Natural killer cell (primary cell): ENCODE measurements around the gene IGSF3. TPM values are rescaled to one million over a fixed set of nuclear protein-coding genes. Genes with fewer than 3 reads are reported as not detected.

Source experiments
- ATAC-seq, 3 donors: fragments of 150-1000 bp in 2 of 3; fragments of 200-7000 bp in 1 of 3; cut with Tn5 transposase; 1 replicate in 1 of 3; 2 replicates in 2 of 3; pipeline ENCODE4 v1.10.0; 2021; ENCODE audit warnings: mild to moderate bottlenecking in 2 of 3, moderate library complexity in 2 of 3
- DNase-seq, 2 donors: peaks; one replicate each; pipeline versions ENCODE4 v3.0.0 to v3.0.0-alpha.2; 2013 to 2021; ENCODE audit warnings: mixed read lengths in 1 of 2
- H3K27ac ChIP-seq: one replicate; pipeline ENCODE4 v1.5.1; 2013; ENCODE audit warnings: mild to moderate bottlenecking, low read length
- H3K27me3 ChIP-seq: one replicate; pipeline ENCODE4 v1.6.1; 2013; ENCODE audit warnings: low read length; ENCODE audit not compliant: control insufficient read depth, insufficient read depth
- H3K36me3 ChIP-seq: one replicate; pipeline ENCODE4 v1.6.1; 2013; ENCODE audit warnings: low read length; ENCODE audit not compliant: control insufficient read depth, insufficient read depth
- H3K4me1 ChIP-seq: one replicate; pipeline ENCODE4 v1.6.1; 2013; ENCODE audit warnings: low read length; ENCODE audit not compliant: control insufficient read depth, insufficient read depth
- H3K4me3 ChIP-seq: one replicate; pipeline ENCODE4 v1.5.1; 2013; ENCODE audit warnings: low read length
- H3K9me3 ChIP-seq: one replicate; pipeline ENCODE4 v1.6.1; 2013; ENCODE audit warnings: low read length; ENCODE audit not compliant: control insufficient read depth, insufficient read depth
- H3K27ac Mint-ChIP-seq, 2 donors: one replicate each; pipeline ENCODE4 v1.8.0; 2022; ENCODE audit warnings: mild to moderate bottlenecking in 2 of 2, mixed read lengths in 2 of 2, moderate library complexity in 1 of 2
- H3K27me3 Mint-ChIP-seq, 2 donors: one replicate each; pipeline ENCODE4 v1.8.0; 2022; ENCODE audit warnings: low read depth in 2 of 2, mixed read lengths in 2 of 2
- H3K36me3 Mint-ChIP-seq: one replicate; pipeline ENCODE4 v1.8.0; 2022; ENCODE audit warnings: mixed read lengths
- H3K4me1 Mint-ChIP-seq, 2 donors: one replicate each; pipeline ENCODE4 v1.8.0; 2022; ENCODE audit warnings: mixed read lengths in 2 of 2
- H3K4me3 Mint-ChIP-seq: one replicate; pipeline ENCODE4 v1.8.0; 2022; ENCODE audit warnings: mild to moderate bottlenecking, moderate library complexity, mixed read lengths
- H3K9me3 Mint-ChIP-seq, 2 donors: one replicate each; pipeline ENCODE4 v1.8.0; 2022; ENCODE audit warnings: mixed read lengths in 2 of 2
- WGBS: methylation state at CpG from one replicate; pipeline ENCODE4 v1.1.7; 2013; ENCODE audit warnings: missing lambda C conversion rate; ENCODE audit not compliant: insufficient coverage; 5-methylcytosine and 5-hydroxymethylcytosine counted together
- intact Hi-C: fragments of 100-400 bp; cut with micrococcal nuclease; formaldehyde crosslinking; loops from one replicate; pipeline ENCODE4 v1.14.2; 2022
- total RNA-seq, 4 donors: library from RNA; stranded (reverse); fragments of 120-200 nt in 1 of 4; gene quantifications; one replicate each; pipeline versions ENCODE4 v1.2.3 to v1.2.4, GENCODE V29; 2013 to 2022
- TF ChIP-seq, protein P1 (sequence below): fragments of 200-600 bp; IDR thresholded peaks from one replicate; pipeline ENCODE4 v1.8.0; 2022; ENCODE audit warnings: antibody characterized with exemption

IGSF3 gene
- total RNA-seq, 3 donors from 2014 or later (not counting 1 experiment from before 2014, with no cell fraction given), result 0.05 to 0.14 TPM; not detected in 1

DNA sequence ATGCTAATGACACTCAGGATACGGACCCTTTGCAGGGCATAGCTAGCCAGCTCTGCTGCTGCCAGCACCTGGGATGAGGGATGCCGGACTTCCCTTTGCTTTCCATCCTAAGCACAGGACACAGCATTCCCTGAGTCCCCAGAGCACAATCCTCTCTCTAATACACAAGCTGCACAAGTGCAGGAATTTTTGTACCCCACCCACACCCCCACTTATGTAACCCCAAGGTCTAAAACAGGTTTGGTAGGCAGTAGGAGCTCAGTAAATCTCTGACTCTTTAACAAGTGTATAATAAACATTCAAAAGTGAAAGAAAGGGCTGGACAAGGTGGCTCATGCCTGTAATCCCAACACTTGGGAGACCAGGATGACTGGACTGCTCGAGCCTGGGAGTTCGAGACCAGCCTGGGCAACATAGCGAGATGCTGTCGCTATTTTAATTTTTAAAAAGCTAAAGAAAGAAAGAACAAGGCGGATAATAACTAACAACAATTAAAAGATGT, 42.2 kb upstream of the IGSF3 start:
- Mint-ChIP-seq H3K27me3 (peaks cover 9 to 35% of the 10 kb centered on the region in 2 donors), H3K27ac (no peak overlapping the region), H3K4me1 (no peaks in the 10 kb centered on the region), H3K4me3 (no peak overlapping the region), H3K36me3 (no peaks in the 10 kb centered on the region), H3K9me3 (no peaks in the 10 kb centered on the region)
- H3K27me3 ChIP-seq, result no peaks in the 10 kb centered on the region
- H3K9me3 ChIP-seq, result no peaks in the 10 kb centered on the region
- 92% methylated on average over 7 of the region's 7 CpGs for WGBS
- DNase-seq (no peak), ATAC-seq (no peak)
- peaks cover 2% of the 10 kb centered on the region for H3K4me1 ChIP-seq
- TF ChIP-seq, protein P1, sequence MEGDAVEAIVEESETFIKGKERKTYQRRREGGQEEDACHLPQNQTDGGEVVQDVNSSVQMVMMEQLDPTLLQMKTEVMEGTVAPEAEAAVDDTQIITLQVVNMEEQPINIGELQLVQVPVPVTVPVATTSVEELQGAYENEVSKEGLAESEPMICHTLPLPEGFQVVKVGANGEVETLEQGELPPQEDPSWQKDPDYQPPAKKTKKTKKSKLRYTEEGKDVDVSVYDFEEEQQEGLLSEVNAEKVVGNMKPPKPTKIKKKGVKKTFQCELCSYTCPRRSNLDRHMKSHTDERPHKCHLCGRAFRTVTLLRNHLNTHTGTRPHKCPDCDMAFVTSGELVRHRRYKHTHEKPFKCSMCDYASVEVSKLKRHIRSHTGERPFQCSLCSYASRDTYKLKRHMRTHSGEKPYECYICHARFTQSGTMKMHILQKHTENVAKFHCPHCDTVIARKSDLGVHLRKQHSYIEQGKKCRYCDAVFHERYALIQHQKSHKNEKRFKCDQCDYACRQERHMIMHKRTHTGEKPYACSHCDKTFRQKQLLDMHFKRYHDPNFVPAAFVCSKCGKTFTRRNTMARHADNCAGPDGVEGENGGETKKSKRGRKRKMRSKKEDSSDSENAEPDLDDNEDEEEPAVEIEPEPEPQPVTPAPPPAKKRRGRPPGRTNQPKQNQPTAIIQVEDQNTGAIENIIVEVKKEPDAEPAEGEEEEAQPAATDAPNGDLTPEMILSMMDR, result no peak
- H3K27ac ChIP-seq, result no peak overlapping the region
- no peak overlapping the region for H3K4me3 ChIP-seq
- intact Hi-C loops, result no loop called here
- H3K36me3 ChIP-seq, result no peaks in the 10 kb centered on the region

DNA sequence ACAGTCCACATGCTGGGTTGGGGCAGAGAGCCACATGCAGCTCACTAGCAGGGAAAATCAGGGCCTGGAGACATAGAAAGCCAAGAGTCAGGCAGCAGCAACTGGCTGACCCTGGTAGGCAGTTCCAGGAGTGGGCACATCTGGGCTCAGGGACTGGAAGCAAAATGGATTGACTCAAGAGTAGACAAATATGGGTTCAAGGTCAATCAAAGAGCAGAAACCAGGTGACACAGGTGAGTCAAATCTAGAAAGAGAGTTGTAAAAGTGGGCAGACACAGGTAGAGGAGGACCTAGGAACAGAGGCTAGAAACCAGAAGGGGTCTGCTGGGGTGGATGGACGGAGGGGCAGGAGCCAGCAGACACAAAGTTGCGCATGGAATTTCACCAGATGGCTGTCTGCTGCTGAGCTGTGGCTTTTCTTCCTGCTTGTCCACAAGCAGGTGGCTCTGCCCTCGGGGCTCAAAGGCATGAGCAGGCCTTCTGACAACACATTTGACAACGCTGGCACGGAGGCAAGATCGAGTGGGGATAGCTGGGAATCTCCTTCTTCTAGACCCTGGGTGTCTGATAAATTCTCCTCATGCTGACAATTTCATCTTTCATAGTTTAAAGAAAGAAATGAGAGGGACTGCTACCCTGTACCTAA, 40.8 kb upstream of the IGSF3 start:
- Mint-ChIP-seq H3K4me3 (no peak overlapping the region), H3K36me3 (no peaks in the 10 kb centered on the region), H3K27me3 (peaks cover 13 to 40% of the 10 kb centered on the region in 2 donors), H3K9me3 (no peaks in the 10 kb centered on the region), H3K27ac (no peak overlapping the region), H3K4me1 (no peaks in the 10 kb centered on the region)
- no peaks in the 10 kb centered on the region for H3K27me3 ChIP-seq
- DNase-seq (no peak), ATAC-seq (no peak)
- no peak overlapping the region for H3K27ac ChIP-seq
- intact Hi-C loops, result no loop called here
- H3K9me3 ChIP-seq, result no peaks in the 10 kb centered on the region
- TF ChIP-seq, protein P1, result no peak
- no peak overlapping the region for H3K4me3 ChIP-seq
- no peaks in the 10 kb centered on the region for H3K36me3 ChIP-seq
- 87% methylated on average over 6 of the region's 6 CpGs for WGBS
- H3K4me1 ChIP-seq, result peaks cover 2% of the 10 kb centered on the region

DNA sequence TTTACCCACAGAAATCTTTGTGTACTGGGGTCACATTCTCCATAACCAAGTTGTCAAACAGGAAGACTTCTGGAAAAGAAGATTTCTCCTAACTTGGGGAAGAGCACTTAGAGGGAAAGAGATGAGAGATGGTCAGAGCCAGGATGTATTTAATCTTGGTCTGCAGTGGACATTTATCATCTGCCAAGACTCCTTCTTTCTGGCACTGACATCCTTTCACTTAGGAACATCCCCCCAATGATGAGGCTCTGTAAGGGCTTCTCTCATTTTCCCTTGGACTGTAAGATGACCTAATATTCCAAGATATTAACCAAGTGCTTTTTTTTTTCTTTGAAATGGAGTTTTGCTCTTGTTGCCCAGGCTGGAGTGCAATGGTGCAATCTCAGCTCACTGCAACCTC, 39.3 kb upstream of the IGSF3 start:
- no peak for DNase-seq
- intact Hi-C loops, result no loop called here
- Histone ChIP-seq H3K27me3 (no peaks in the 10 kb centered on the region), H3K4me1 (no peaks in the 10 kb centered on the region), H3K4me3 (no peak overlapping the region), H3K27ac (no peak overlapping the region), H3K36me3 (no peaks in the 10 kb centered on the region), H3K9me3 (no peaks in the 10 kb centered on the region)
- ATAC-seq, result no peak
- Mint-ChIP-seq H3K4me3 (no peak overlapping the region), H3K27me3 (peaks cover 12 to 40% of the 10 kb centered on the region in 2 donors), H3K4me1 (no peaks in the 10 kb centered on the region), H3K36me3 (no peaks in the 10 kb centered on the region), H3K9me3 (no peaks in the 10 kb centered on the region), H3K27ac (no peak overlapping the region)
- TF ChIP-seq, protein P1, result no peak

DNA sequence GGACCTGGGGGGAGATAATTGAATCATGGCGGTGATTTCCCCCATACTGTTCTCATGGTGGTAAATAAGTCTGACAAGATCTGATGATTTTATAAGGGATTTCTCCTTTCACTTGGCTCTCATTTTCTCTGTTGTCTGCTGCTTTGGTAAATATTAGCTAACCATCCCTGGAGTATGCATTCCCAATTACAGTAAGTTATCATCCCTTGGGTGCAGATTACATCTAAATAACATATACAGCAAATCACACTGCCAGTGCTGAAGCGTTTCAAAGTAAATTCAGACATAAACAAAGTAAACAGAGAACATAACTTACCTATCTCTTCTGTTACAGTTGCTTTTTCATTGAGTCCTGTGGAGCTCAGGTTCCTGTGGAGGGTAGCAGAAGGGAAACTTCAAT, 38.6 kb upstream of the IGSF3 start:
- peaks cover 12 to 40% of the 10 kb centered on the region in 2 donors for H3K27me3 Mint-ChIP-seq
- H3K4me3 Mint-ChIP-seq, result no peak overlapping the region
- 78% methylated on average over 1 of the region's 2 CpGs for WGBS
- no peak for ATAC-seq
- Histone ChIP-seq H3K27ac (no peak overlapping the region), H3K27me3 (no peaks in the 10 kb centered on the region), H3K9me3 (no peaks in the 10 kb centered on the region), H3K4me1 (no peaks in the 10 kb centered on the region), H3K36me3 (no peaks in the 10 kb centered on the region), H3K4me3 (no peak overlapping the region)
- no peaks in the 10 kb centered on the region for H3K9me3 Mint-ChIP-seq
- no peak overlapping the region for H3K27ac Mint-ChIP-seq
- TF ChIP-seq, protein P1, result no peak
- H3K36me3 Mint-ChIP-seq, result no peaks in the 10 kb centered on the region
- intact Hi-C loops, result no loop called here
- no peaks in the 10 kb centered on the region for H3K4me1 Mint-ChIP-seq
- no peak for DNase-seq
